Activated CD4-positive, alpha-beta T cell treated with anti-CD3 and anti-CD28 coated beads, Interleukin-10, Interleukin-2, amounts not matched to agents 100 ng/mL and 50 ng/mL, durations not matched to agents 16 hours and 8 hours (primary cell): Measurements from ENCODE around the gene PRRC2C.
"Not testable (repeated sequence)": the region's sequence is repeated elsewhere in the genome, so short reads cannot be mapped to it uniquely, and the experiment has no call there.

Experiments used
- DNase-seq: peaks from one replicate; pipeline ENCODE4 v3.0.0-alpha.2; 2020

Gene PRRC2C

DNA sequence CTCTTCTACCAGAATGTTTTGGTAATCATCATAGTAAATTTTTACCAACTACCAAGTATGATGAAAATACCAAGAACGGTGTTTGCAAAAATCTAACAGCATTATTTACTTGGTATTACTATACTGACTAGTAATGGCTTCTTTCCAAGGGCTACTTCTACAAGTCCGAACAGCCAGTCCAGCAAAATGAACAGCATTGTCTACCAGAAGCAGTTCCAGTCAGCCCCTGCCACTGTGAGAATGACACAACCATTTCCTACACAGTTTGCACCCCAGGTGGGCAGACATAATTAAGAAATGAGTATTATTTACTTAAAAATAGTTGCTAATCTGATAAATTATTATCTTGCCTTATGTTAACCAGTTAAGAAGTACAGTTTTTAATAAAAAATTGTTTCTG is 102.9 kb downstream of the PRRC2C start:
- DNase-seq = no peak

DNA sequence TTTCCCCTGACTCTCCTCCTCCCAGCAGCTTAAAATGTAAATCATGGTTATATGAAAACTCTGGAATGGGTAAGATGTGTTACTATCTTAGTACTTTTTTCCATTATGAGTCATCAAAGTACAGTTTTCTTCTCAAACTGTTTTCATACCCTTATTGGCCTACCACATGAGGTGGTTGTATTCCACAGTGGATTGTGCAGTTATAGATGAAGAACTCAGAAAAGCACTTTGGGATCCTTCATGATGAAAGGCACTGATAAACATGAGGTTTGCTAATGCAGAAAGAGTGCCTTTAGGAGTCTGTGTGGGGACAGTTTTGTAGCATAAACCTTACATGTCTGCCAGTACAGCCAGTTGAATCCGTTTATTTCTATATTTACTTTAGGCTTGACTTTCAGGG is 104.7 kb downstream of the PRRC2C start:
- DNase-seq = peak; percentile 34

DNA sequence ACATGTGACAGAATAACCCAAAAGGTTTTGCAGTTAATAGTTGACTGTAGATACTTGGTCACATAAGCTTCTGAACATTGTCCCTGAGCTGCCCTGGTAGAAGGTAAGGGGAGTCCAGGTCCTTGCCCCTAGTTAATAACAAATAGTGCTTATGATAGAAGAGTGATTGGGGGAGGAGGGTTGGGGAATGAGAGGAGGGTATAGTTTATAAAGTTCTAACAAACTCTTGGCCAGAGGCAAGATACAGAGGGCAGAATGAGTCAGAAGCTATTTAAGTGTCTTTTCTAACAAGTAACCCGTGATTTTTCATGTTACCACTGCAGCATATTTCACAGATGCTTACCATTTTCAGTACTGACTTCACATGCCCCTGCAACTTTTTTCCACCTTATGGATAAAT is 110.0 kb downstream of the PRRC2C start:
- DNase-seq = no peak

DNA sequence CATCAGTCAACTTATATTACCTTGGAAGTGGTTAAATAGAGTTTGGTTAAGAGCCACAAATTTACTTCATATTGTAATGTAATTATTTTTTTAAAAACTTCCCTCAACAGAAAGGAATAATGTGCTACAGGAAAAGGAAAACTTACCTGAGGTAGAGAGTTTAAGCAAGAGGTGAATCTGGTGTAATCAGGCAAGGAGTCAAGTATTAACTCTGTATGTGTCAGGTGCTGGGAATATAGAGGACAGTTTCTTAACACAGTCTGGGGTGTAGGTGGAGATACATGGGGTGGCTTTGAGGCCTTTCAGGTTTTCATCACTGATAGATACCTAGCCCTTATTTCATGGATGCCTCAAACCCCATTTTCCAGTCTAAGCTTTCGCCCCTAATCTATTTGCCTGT is 110.8 kb downstream of the PRRC2C start:
- DNase-seq = no peak

DNA sequence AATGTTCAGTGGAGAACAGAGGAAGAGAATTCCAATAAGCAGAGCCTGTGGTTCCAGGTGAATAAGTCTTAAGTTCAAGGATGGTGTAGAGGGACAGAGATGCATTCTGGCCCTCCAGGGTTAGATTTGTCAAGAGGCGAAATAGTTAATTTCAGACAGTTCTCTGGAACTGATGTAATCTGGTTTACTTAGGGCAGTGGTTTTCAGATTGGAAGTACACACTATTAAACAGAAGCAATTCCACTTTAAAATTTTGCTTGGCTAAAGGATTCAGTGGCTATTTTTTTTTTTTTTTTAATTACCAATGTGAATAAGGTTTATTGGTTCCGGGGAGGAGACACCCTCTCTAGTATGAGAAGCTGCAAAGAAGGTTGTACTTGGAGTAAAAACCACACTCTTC is 111.4 kb downstream of the PRRC2C start:
- DNase-seq = no peak

DNA sequence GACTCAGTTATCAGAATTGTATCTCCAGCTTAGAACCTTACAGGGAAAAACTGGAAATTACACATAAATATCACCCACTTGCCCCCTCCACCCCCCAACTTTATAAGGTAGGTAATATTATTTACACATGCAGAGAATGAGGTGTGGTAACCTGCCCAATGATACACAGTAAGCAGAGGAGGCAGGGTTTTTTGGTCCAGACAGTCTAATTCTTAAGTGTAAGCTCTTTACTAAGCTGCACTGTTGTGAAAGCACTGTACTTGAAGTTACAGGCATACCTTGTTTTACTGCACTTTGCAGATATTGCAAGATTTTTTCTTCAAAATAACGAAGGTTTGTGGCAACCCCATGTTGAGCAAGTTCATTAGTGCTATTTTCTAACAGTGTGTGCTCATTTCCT is 111.9 kb downstream of the PRRC2C start:
- DNase-seq = no peak

DNA sequence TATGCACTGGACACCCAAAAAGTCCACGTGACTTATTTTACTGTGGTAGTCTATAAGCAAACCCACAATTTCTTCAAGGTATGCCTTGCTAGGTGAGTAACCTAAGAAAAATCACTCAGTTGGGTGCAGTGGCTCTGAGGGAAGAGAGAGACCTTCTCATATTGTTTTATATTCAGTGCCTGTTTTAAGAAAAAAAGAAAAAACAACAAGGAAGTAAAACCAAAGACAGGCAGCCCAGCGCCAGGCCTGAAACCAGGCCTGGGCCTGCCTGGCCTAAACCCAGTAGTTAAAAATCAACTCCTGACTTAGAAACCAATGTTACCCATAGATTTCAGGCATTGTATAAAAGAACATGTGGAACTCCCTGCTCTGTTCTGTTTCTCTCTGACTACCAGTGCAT is 115.0 kb downstream of the PRRC2C start:
- not testable (repeated sequence) for DNase-seq

DNA sequence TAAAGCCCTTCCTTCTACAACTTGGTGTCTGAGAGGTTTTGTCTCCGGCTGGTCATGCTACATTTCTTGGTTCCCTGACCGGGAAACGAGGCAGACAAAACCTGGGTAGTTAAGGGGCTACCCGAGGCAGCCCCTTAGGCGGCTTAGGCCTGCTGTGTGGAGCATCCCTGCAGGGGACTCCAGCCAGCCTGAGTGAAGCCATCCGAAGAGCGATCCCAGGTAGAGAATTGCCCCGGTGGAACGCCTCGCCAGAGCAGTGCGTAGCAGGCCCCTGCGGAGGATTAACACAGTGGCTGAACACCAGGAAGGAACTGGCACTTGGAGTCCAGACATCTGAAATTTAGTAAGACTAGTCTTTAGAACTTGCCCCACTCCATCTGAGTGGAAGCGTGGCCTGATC is 115.5 kb downstream of the PRRC2C start:
- no peak for DNase-seq

DNA sequence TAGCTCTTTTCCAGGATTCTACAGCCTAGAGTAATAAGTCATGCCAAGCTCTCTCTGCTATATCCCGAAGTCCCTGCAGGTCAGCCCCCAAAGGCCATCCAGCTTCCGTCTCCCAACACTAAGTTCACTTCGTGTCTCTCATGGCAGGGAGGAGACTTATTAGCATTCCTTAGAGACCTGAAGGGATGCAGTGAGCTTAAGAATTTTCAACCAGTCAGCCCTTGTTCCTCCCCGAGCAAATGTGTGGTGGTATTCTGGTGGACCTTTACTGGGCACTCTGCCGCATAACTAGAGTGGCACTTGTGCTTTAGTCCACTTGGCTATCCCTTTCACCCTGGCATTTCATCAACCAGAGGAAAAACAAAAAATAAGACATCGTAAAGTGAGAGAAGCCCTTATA is 117.7 kb downstream of the PRRC2C start:
- not testable (repeated sequence) for DNase-seq

DNA sequence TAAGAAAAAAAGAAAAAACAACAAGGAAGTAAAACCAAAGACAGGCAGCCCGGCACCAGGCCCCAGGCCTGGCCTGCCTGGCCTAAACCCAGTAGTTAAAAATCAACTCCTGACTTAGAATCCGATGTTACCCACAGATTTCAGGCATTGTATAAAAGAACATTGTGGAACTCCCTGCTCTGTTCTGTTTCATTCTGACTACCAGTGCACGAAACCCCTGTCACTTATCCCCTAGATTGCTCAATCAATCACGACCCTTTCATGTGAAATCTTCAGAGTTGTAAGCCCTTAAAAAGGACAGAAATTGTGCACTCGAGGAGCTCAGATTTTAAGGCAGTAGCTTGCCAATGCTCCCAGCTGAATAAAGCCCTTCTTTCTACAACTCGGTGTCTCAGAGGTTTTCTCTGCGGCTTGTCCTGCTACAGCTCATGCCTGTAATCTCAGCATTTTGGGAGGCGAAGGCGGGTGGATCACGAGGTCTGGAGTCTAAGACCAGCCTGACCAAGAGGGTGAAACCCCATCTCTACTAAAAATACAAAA is 121.1 kb downstream of the PRRC2C start:
- DNase-seq = no peak

DNA sequence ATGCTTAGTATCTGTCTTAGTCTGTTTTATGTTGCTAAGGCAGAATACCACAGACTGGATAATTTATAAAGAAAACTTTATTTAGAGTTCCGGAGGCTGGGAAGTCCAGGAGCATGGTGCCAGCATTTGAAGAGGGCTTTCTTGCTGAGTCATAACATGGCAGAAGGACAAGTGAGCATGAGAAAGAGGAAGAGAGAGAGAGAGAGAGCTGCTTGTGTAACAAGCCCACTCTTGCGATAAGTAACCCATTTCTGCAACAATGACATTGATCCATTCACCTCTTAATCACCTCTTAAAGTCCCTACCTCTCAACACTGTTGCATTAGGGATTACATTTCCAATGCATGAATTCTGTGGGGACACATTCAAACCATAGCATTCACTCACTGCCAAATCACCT is 125.1 kb downstream of the PRRC2C start:
- DNase-seq = no peak

DNA sequence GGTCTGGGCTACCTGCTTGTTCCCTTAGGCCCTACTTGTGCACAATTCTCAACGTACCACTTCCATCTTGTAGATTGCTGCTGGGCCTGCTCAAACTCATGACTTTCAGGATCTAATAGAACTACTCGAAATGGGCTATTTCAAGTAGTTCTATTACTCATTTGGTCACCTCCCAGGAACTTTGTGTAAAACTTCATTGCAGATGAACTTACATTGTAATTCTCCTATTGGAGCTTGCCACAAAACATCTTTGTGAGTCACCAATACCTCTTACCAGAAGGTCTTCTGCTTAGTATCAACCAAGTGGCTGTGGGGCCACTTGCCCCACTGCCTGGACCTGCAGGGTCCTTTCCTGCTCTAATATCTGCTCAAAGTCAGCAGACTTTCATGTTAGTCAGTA is 126.0 kb downstream of the PRRC2C start:
- no peak for DNase-seq

DNA sequence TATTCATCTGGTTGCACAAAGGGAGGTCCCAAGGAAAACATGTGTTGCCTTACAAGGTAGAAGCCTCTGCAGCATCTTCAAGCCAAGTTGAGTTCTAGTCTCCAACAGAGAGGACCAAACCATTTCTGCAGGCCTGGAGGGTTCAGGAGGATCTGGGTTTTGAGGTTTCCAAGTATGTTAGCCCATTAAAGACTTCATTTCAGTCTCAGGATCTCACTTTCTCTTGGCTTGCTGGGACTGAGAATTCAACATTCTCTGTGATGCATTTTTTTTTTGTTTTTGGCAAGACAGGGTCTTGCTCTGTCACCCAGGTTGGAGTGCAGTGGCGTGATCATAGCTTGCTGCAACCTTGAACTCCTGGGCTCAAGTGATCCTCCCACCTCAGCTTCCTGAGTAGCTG is 128.0 kb downstream of the PRRC2C start:
- no peak for DNase-seq

DNA sequence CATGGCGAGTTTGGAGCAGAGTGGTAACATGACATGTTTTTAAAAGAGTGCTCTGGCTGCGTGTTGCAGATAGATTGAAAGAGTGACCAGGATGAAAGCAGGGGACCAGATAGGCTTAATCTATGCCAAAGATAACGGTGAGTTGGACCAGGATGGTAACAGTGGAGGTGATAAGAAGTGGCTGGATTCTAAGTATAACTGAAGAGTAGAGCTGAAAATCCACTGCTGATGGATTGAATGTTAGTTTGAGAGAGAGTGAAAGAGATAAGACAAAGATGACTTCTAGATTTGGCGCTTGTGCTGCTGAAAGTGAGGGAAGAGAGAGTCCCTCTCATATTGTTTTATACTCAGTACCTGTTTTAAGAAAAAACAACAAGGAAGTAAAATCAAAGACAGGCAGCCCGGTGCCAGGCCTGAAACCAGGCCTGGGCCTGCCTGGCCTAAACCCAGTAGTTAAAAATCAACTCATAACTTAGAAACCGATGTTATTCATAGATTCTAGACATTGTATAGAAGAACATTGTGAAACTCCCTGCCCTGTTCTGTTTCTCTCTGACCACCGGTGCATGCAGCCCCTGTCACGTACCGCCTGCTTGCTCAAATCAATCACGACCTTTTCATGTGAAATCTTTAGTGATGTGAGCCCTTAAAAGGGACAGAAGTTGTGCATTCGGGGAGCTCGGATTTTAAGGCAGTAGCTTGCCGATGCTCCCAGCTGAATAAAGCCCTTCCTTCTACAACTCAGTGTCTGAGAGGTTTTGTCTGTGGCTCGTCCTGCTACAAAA is 130.0 kb downstream of the PRRC2C start:
- not testable (repeated sequence) for DNase-seq

DNA sequence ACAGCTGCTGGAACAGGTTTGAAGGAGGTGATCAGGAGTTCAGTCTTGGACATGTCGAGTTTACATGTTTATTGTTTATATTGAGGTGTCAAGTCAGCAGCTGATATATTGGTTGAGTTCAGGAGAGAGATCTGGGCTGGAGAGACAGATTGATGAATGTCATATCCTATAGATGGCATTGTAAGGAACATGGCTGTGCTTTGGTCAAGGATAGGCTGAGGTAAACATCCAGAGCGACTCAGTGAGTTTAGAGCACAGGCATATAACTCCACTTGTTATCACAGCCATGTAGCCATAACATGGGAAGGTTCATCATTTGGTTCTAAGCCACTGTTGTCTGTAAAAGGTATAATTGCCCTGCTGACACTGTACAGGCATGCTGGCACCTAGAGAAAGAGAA is 131.3 kb downstream of the PRRC2C start:
- no peak for DNase-seq

DNA sequence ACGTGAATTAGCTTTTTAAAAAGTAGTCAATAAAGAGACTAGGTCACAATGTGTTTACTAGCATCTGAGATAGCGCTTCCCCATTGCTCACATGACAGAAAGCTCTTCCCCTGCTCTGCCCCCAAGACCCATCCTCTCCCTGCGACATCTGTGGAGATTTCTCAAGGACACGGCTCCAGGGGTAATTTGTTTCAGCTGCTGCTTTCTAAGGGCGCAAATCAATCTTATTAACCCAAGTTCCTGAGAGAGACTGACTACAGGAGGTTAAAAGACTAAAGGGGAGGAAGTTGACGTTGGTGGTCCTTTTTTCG is 136.8 kb downstream of the PRRC2C start, which contains the start of gene MYOCOS:
Gene MYOCOS, plus strand, starts transcription at position 92 of the 311 bp plus-strand sequence. CDS start 1,641 bp downstream, outside the sequence.
- no peak for DNase-seq

DNA sequence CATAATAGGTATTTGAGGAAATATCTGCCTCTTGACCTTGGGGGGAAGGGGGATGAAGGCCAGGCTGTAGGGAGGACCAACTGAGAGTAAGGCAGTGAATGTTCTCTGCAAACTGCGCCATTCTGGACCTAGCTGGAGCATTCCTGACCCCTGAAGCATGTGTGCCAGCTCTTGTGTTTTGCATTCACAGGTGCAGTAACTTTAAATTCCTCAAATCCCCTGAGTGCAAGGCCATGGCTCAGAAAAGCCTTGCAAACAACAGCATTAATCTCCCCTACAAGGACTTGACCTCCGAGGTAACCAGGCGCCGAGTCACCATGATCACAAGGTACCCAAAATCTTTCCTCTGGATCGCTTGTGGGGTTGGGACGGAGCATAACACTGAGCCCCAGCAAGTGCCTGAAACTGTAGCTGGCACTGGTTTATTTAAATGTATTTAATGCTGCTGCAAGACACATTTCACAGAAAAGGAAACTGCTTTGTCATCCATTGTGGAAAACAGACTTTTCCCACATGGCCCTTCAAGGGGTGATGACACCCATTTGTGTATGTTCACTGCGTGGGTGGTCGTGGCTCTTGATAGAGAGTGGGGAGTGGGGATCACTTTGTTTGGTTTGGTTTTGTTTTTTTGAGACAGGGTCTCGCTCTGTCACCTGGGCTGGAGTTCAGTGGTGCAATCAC is 138.5 kb downstream of the PRRC2C start:
- no peak for DNase-seq

DNA sequence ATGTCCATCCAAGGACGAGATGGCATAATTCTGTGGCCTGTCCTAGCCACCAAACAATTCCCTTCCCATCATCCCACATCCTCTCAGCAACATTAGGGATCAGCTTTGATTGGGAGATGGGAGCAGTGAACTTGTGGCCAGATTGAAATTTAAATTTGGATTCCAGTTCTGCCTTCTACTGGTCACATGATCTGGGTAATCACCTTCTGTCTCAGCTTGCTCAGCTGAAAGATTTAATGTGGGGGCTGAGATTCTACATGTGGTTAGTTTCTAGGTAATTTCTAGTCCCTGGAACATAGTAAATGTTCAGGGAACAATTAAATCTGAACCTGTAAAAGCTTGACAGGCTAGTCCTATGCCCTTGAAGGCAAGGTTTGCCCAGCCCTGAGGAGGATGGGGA is 139.9 kb downstream of the PRRC2C start:
- no peak for DNase-seq

DNA sequence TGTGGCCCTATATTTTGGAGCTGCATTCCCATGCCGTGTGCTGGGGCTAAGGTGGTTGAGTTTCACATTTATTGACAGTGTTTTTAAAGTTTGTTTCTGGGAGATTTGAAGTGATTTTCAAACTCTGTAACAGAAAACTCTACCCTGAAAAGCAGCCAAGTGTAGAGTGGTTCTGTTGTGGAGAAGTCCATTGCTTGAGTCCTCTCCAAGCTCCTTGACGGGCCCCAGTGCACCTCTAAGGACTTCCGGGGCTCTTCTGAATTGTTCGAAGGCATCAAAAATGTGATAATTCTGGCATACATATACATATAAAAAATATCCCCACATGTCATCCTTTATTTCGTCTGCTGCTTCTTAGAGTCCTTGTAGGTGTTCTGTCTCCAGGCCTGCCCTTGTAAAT is 141.7 kb downstream of the PRRC2C start:
- no peak for DNase-seq

DNA sequence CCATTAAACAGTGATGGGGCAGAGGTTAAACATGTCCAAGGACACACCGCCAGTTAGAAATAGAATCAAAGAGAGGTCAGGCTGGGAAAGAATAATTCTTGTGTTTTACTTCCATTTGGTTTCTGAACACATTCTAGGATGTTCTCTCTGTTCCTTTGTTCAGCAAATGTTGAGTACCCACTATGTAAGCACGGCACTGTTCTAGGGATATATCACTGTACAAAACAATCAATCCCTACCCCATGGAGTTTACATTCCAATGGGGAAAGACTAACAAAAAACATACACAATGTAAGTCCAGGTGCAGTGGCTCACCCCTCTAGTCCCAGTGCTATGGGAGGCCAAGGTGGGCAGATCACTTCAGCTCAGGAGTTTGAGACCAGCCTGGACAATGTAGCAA is 142.9 kb downstream of the PRRC2C start:
- DNase-seq = no peak

DNA sequence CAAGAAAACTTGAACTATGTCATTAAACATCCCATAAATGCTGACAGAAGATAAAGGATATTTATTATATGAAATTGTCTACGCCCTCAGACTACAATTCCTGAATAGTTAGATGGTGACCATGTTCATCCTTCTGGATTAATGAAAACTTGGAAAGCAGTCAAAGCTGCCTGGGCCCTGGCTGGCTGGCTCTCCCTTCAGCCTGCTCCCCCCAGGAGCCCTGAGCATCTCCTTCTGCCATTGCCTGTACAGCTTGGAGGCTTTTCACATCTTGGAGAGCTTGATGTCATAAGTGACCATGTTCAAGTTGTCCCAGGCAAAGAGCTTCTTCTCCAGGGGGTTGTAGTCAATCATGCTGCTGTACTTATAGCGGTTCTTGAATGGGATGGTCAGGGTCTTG is 150.3 kb downstream of the PRRC2C start:
- no peak for DNase-seq

DNA sequence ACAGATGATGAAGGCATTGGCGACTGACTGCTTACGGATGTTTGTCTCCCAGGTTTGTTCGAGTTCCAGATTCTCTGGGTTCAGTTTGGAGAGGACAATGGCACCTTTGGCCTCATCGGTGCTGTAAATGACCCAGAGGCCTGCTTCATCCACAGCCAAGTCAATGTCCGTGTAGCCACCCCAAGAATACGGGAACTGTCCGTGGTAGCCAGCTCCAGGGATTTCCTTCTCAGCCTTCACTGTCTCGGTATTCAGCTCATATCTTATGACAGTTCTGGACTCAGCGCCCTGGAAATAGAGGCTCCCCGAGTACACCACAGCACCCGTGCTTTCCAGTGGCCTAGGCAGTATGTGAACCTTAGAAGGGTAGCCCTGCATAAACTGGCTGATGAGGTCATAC is 150.8 kb downstream of the PRRC2C start:
- no peak for DNase-seq

DNA sequence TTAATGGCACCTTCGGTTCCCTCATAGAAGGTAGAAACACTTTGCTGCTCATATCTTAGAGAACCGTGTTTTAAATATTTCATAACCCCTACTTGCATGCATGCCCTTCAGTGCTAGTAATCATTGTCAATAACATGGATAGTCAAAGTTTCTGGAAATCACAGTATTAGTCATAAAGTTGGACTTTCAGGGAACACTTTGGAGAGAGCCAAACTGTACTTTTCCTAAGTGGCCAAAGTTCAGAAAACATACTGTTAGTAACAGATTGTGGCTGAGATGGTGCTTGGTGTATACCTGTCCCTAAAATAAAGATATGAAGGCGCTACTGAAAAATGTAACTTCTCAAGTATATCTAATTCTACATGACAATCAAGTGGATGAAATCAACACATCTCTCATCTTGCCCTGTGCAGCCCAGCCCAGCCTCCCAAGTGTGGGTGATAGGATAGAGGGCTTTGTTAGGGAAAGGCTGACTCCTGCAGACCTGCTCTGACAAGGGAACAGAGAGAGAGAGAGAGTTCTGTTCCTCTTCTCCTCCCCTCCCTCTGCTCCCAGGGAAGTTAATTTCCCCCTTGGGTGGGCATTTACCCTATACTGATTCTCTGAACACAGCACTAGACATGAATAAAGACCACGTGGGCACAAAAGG is 152.7 kb downstream of the PRRC2C start:
- DNase-seq = no peak

DNA sequence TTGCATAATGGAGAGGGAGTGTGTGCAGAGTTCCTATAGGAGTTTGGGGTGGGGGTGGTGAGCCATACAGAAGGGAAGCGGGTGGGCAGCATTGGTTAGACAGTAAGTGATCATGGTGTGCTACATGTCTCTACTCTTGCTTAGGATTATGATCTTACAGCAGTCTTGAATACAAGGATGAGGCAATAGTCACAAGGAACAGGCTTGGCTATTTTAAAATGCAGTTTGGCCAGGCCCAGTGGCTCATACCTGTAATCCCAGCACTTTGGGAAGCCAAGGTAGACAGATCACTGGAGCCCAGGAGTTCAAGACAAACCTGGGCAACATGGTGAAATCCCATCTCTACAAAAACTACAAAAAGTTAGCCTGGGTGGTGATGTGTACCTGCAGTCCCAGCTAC is 154.9 kb downstream of the PRRC2C start:
- DNase-seq = no peak
